ENCODE results near the gene FOXO6. TPM values are rescaled to one million over a fixed set of nuclear protein-coding genes. Genes with fewer than 3 reads are reported as not detected.
A peak's percentile ranks its signal among the peaks of the same experiment; 100 is the strongest.

The FOXO6 gene
- total and polyA plus RNA-seq, 9 of the 15 experiments (the other 6 are each of a cell fraction or from before 2014, with no cell fraction given) = 0.04 to 0.31 (median 0.12) TPM; not detected in 5

DNA sequence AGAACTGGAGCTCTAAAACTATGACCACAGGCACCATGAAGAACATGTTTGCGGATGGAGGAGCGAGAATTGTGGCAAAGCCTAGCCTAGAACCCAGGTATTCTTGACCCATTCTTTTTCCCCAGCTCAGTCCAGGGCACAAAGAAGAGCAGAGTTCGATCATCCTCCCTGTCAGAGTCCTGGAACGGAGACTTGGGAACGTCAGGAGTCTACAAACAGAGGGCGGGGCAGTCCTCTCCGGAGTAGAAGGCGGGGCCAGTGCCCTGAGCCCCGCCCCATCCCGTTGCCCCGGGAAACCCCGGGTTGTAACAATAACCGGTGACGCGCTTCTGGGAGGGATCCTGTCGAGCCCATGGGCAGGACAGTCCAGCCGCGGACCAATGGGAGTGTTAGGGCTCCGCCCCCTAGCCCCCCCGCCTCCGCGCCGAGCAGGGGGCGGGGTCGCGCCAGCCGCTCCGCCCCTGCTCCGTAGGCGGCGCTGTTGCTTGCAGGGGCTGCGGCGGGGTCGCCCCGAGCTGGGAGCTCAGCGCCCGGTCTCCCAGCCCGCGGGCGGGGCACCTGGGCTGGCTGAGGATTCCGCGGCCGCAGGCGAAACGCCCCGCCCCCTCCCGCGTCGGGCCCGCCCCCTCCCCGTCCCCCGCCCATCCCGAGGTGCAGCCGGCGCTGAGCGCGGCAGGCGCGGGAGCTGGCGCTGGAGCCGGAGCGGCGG lies at the start of gene FOXO6 (continued):
- TF ChIP-seq MYC (IDR thresholded peaks at IDR 0.05; ENCODE audit: low read depth, low read length) = peak; percentile 46
- no peak for TF ChIP-seq MYC (CRISPR knock-in tag; IDR thresholded peaks at IDR 0.05; ENCODE audit: borderline replicate concordance, low read depth)
- TF ChIP-seq CXXC5 (CRISPR knock-in tag; IDR thresholded peaks at IDR 0.05) = peak; percentile 83
- TF ChIP-seq ZBTB7A (IDR thresholded peaks at IDR 0.05; ENCODE audit: borderline replicate concordance, control insufficient read depth, low read depth, low read length) = peak; percentile 100
- TF ChIP-seq SMARCA4 (IDR thresholded peaks at IDR 0.05) = no peak
- no peak for TF ChIP-seq ZNF583 (CRISPR knock-in tag; IDR thresholded peaks at IDR 0.05)
- no peak for TF ChIP-seq PTBP1 (IDR thresholded peaks at IDR 0.05; ENCODE audit: low read depth, low read length)
- TF ChIP-seq ZNF121 (CRISPR knock-in tag; conservative IDR thresholded peaks at IDR 0.05) = no peak
- no peak for TF ChIP-seq MTF1 (CRISPR knock-in tag; IDR thresholded peaks at IDR 0.05; ENCODE audit: borderline replicate concordance)
- TF ChIP-seq ZFPM2 (CRISPR knock-in tag; IDR thresholded peaks at IDR 0.05) = no peak
- TF ChIP-seq NFIC (IDR thresholded peaks at IDR 0.05) = no peak
- no peak for TF ChIP-seq NR1H2 (CRISPR knock-in tag; IDR thresholded peaks at IDR 0.05)
- TF ChIP-seq SNIP1 (IDR thresholded peaks at IDR 0.05; ENCODE audit: low read depth) = no peak
- TF ChIP-seq HNRNPUL1 (IDR thresholded peaks at IDR 0.05; ENCODE audit: low read length) = no peak
- TF ChIP-seq STAT5B (CRISPR knock-in tag; IDR thresholded peaks at IDR 0.05) = no peak
- no peak for TF ChIP-seq ZNF12 (CRISPR knock-in tag; IDR thresholded peaks at IDR 0.05)
- TF ChIP-seq MLLT1 (IDR thresholded peaks at IDR 0.05) = no peak
- TF ChIP-seq HLTF (IDR thresholded peaks at IDR 0.05) = no peak
- TF ChIP-seq, protein P1, sequence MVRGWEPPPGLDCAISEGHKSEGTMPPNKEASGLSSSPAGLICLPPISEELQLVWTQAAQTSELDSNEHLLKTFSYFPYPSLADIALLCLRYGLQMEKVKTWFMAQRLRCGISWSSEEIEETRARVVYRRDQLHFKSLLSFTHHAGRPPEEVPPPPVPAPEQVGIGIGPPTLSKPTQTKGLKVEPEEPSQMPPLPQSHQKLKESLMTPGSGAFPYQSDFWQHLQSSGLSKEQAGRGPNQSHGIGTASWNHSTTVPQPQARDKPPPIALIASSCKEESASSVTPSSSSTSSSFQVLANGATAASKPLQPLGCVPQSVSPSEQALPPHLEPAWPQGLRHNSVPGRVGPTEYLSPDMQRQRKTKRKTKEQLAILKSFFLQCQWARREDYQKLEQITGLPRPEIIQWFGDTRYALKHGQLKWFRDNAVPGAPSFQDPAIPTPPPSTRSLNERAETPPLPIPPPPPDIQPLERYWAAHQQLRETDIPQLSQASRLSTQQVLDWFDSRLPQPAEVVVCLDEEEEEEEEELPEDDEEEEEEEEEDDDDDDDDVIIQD (CRISPR knock-in tag; IDR thresholded peaks at IDR 0.05) = no peak
- TF ChIP-seq ETV5 (CRISPR knock-in tag; IDR thresholded peaks at IDR 0.05; ENCODE audit: low read depth) = no peak
- no peak for TF ChIP-seq SIN3A (IDR thresholded peaks at IDR 0.05; ENCODE audit: borderline replicate concordance in 2 of 2, control insufficient read depth in 1 of 2, low read depth in 2 of 2, low read length in 2 of 2)
- no peak for TF ChIP-seq SIX5 (IDR thresholded peaks at IDR 0.05; ENCODE audit: borderline replicate concordance in 1 of 2, insufficient read depth in 1 of 2, low read depth in 1 of 2, low read length in 2 of 2)
- no peak for TF ChIP-seq PHB2 (IDR thresholded peaks at IDR 0.05; ENCODE audit: low read depth)
- no peak for TF ChIP-seq MYNN (IDR thresholded peaks at IDR 0.05)
- TF ChIP-seq MYNN (CRISPR knock-in tag; IDR thresholded peaks at IDR 0.05) = no peak
- no peak for TF ChIP-seq STAG1 (CRISPR knock-in tag; IDR thresholded peaks at IDR 0.05; ENCODE audit: borderline replicate concordance)
- TF ChIP-seq CAMTA2 (CRISPR knock-in tag; conservative IDR thresholded peaks at IDR 0.05) = no peak
- peak; percentile 33 for TF ChIP-seq RBBP5 (IDR thresholded peaks at IDR 0.05; ENCODE audit: borderline replicate concordance, insufficient read depth, low read length, poor library complexity, severe bottlenecking)

Measured in K562 (cell line).